ENCODE results near the gene ABCA2. TPM values are rescaled to one million over a fixed set of nuclear protein-coding genes. Genes with fewer than 3 reads are reported as not detected.

The ABCA2 gene
- total and polyA plus RNA-seq, 9 of the 15 experiments (the other 6 are each of a cell fraction or from before 2014, with no cell fraction given) = 0.69 to 16.3 (median 6.1) TPM; not detected in 2

GRCh38 chr9:137008312-137008711 lies 19.7 kb downstream of the ABCA2 start:
- WGBS (ENCODE audit: insufficient coverage, low coverage, missing lambda C conversion rate) = 55% methylated on average over 6 of the region's 22 CpGs
- FAIRE-seq (no peak), ATAC-seq (no peak), DNase-seq (ENCODE audit: extremely low read depth in 1 of 4, low spot score in 3 of 4) (no peak)
- Histone ChIP-seq H2AFZ (ENCODE audit: low read depth, low read length) (no peak overlapping the region), H3K9me3 (replicated peaks; ENCODE audit: control insufficient read depth, insufficient read depth, low read depth, low read length) (0 out of 2 replicates have a peak, but pooled peaks cover 1% of the 10 kb centered on the region), H3K9me1 (ENCODE audit: control insufficient read depth, insufficient read depth, low read length) (no peaks in the 10 kb centered on the region), H3K27me3 (ENCODE audit: control insufficient read depth in 2 of 2, insufficient read depth in 2 of 2, low read length in 2 of 2) (no peaks in the 10 kb centered on the region), H3K9ac (ENCODE audit: insufficient read depth in 1 of 2, low read depth in 2 of 2, low read length in 2 of 2) (no peak overlapping the region), H3K4me3 (no peak overlapping the region), H3K79me2 (ENCODE audit: control insufficient read depth, insufficient read depth, low read length) (no peaks in the 10 kb centered on the region), H3K36me3 (ENCODE audit: control insufficient read depth, insufficient read depth, low read length) (no peaks in the 10 kb centered on the region), H3K4me1 (replicated peaks in 1 of 2; ENCODE audit: control insufficient read depth in 2 of 2, insufficient read depth in 2 of 2, low read length in 2 of 2) (peaks cover 0 to 63% of the 10 kb centered on the region in 2 experiments; a peak in 2 of 5 replicates), H3K4me2 (ENCODE audit: insufficient read depth, low read length) (no peak overlapping the region), H4K20me1 (replicated peaks; ENCODE audit: control insufficient read depth, insufficient read depth, low read length) (no peaks in the 10 kb centered on the region), H3K27ac (ENCODE audit: extremely low read depth, low read depth, low read length) (no peak overlapping the region)
- ChIA-PET POLR2A (interaction anchor here (1.4 kb wide), 1 partner anchor 16 kb away, joined by 4 read pairs; the partner anchor contains the start of gene PAXX), CTCF (ENCODE audit: low intra/inter-chr PET ratio) (no interaction called here)
- intact Hi-C loops (cut with micrococcal nuclease) = no loop called here
- in situ Hi-C loops (cut with MboI) = no loop called here
- BruUV-seq (replicated peaks) = no TSS peak
- TF ChIP-seq, protein P1, sequence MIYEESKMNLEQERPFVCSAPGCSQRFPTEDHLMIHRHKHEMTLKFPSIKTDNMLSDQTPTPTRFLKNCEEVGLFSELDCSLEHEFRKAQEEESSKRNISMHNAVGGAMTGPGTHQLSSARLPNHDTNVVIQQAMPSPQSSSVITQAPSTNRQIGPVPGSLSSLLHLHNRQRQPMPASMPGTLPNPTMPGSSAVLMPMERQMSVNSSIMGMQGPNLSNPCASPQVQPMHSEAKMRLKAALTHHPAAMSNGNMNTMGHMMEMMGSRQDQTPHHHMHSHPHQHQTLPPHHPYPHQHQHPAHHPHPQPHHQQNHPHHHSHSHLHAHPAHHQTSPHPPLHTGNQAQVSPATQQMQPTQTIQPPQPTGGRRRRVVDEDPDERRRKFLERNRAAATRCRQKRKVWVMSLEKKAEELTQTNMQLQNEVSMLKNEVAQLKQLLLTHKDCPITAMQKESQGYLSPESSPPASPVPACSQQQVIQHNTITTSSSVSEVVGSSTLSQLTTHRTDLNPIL (CRISPR knock-in tag; IDR thresholded peaks at IDR 0.05) = no peak
- TF ChIP-seq ZNF263 (CRISPR knock-in tag; IDR thresholded peaks at IDR 0.05; ENCODE audit: borderline replicate concordance) (no peak), CXXC5 (CRISPR knock-in tag; IDR thresholded peaks at IDR 0.05) (no peak), SRF (CRISPR knock-in tag; IDR thresholded peaks at IDR 0.05) (no peak), NCOA6 (IDR thresholded peaks at IDR 0.05) (no peak), FIP1L1 (IDR thresholded peaks at IDR 0.05; ENCODE audit: low read depth, low read length, poor library complexity, severe bottlenecking) (no peak), XRCC5 (IDR thresholded peaks at IDR 0.05; ENCODE audit: low read depth, low read length) (no peak), RBM39 (optimal IDR thresholded peaks at IDR 0.05; ENCODE audit: low read depth, low read length) (no peak), MEIS2 (IDR thresholded peaks at IDR 0.05; ENCODE audit: partially characterized antibody) (no peak), NELFE (IDR thresholded peaks at IDR 0.05; ENCODE audit: insufficient read depth, insufficient read length) (no peak), PURB (CRISPR knock-in tag; IDR thresholded peaks at IDR 0.05; ENCODE audit: low read depth) (no peak), ZNF436 (CRISPR knock-in tag; IDR thresholded peaks at IDR 0.05) (no peak), KDM4B (IDR thresholded peaks at IDR 0.05; ENCODE audit: borderline replicate concordance in 2 of 2, low read depth in 1 of 2) (no peak), ZNF408 (CRISPR knock-in tag; IDR thresholded peaks at IDR 0.05; ENCODE audit: low read depth) (no peak), KDM2B (CRISPR knock-in tag; IDR thresholded peaks at IDR 0.05) (no peak), TBL1XR1 (IDR thresholded peaks at IDR 0.05; ENCODE audit: low read length in 2 of 2) (no peak)
- TF ChIP-seq, protein P2, sequence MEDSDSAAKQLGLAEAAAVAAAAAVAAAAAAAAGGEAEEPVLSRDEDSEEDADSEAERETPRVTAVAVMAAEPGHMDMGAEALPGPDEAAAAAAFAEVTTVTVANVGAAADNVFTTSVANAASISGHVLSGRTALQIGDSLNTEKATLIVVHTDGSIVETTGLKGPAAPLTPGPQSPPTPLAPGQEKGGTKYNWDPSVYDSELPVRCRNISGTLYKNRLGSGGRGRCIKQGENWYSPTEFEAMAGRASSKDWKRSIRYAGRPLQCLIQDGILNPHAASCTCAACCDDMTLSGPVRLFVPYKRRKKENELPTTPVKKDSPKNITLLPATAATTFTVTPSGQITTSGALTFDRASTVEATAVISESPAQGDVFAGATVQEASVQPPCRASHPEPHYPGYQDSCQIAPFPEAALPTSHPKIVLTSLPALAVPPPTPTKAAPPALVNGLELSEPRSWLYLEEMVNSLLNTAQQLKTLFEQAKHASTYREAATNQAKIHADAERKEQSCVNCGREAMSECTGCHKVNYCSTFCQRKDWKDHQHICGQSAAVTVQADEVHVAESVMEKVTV (CRISPR knock-in tag; IDR thresholded peaks at IDR 0.05) = no peak
